T-cell (primary cell): Measurements from ENCODE around the gene SEMA6C. TPM values are rescaled to one million over a fixed set of nuclear protein-coding genes. Genes with fewer than 3 reads are reported as not detected.

Experiments used
- ATAC-seq, 4 experiments: fragments of 200-7000 bp in 3 of 4; fragments of 150-1000 bp in 1 of 4; cut with Tn5 transposase; replicated peaks in 1 of 4; 1 replicate in 3 of 4; 2 replicates in 1 of 4; pipeline ENCODE4 v1.10.0; 2021; ENCODE audit warnings: moderate library complexity in 3 of 4, mild to moderate bottlenecking in 2 of 4, moderate number of reproducible peaks in 1 of 4
- CTCF ChIA-PET, 2 donors: fragments of 300-600 bp; sonication (Branson Sonifier 250); formaldehyde crosslinking; loops; one replicate each; lab custom pipeline; 2022; ENCODE audit warnings: antibody characterized with exemption in 2 of 2; lab: Charles Lee
- POLR2A ChIA-PET, 2 donors: fragments of 300-600 bp; sonication (Branson Sonifier 250); formaldehyde crosslinking; loops; one replicate each; lab custom pipeline; 2022; ENCODE audit warnings: antibody characterized with exemption in 2 of 2; lab: Charles Lee
- DNase-seq, 35 experiments: peaks; one replicate each; pipeline versions ENCODE4 v3.0.0 to v3.0.0-alpha.2; 2013 to 2023
- H3K27ac ChIP-seq: one replicate; pipeline ENCODE4 v1.5.1; 2013; ENCODE audit warnings: low read length
- H3K27me3 ChIP-seq, 2 experiments: replicated peaks in 1 of 2; 1 replicate in 1 of 2; 2 replicates in 1 of 2; pipeline versions ENCODE4 v1.6.1 to v1.7.0; 2013; ENCODE audit warnings: low read length in 1 of 2, mixed read lengths in 1 of 2; ENCODE audit not compliant: control insufficient read depth in 2 of 2, insufficient read depth in 2 of 2; ENCODE audit errors: extremely low read depth in 1 of 2
- H3K36me3 ChIP-seq, 2 donors: 1 replicate in 1 of 2; 2 replicates in 1 of 2; pipeline versions ENCODE4 v1.6.1 to v1.7.0; 2013; ENCODE audit warnings: low read length in 1 of 2; ENCODE audit not compliant: control insufficient read depth in 2 of 2, insufficient read depth in 1 of 2; ENCODE audit errors: extremely low read depth in 1 of 2
- H3K4me1 ChIP-seq, 2 experiments: 1 replicate in 1 of 2; 2 replicates in 1 of 2; pipeline versions ENCODE4 v1.6.1 to v1.7.0; 2013; ENCODE audit warnings: low read length in 2 of 2, mixed read lengths in 1 of 2; ENCODE audit not compliant: insufficient read depth in 2 of 2, control insufficient read depth in 1 of 2; ENCODE audit errors: extremely low read depth in 1 of 2
- H3K4me3 ChIP-seq, 2 donors: 1 replicate in 1 of 2; 2 replicates in 1 of 2; pipeline versions ENCODE4 v1.5.1 to v1.7.0; 2013; ENCODE audit warnings: mild to moderate bottlenecking in 2 of 2, low read length in 1 of 2, moderate library complexity in 1 of 2; ENCODE audit not compliant: control insufficient read depth in 1 of 2; ENCODE audit errors: extremely low read depth in 1 of 2
- H3K9me3 ChIP-seq: 2 replicates; pipeline ENCODE4 v1.7.0; 2013
- H3K27ac Mint-ChIP-seq, 2 donors: one replicate each; pipeline ENCODE4 v1.8.0; 2020 to 2021; ENCODE audit warnings: mild to moderate bottlenecking in 2 of 2, mixed read lengths in 2 of 2
- H3K27me3 Mint-ChIP-seq, 2 donors: one replicate each; pipeline ENCODE4 v1.8.0; 2021 to 2022; ENCODE audit warnings: mixed read lengths in 2 of 2
- H3K36me3 Mint-ChIP-seq: one replicate; pipeline ENCODE4 v1.8.0; 2021; ENCODE audit warnings: mixed read lengths
- H3K4me1 Mint-ChIP-seq, 3 donors: one replicate each; pipeline ENCODE4 v1.8.0; 2020 to 2022; ENCODE audit warnings: mixed read lengths in 3 of 3, mild to moderate bottlenecking in 1 of 3
- H3K4me3 Mint-ChIP-seq, 3 donors: one replicate each; pipeline ENCODE4 v1.8.0; 2020 to 2022; ENCODE audit warnings: mild to moderate bottlenecking in 3 of 3, mixed read lengths in 3 of 3, moderate library complexity in 3 of 3
- H3K9me3 Mint-ChIP-seq, 3 donors: one replicate each; pipeline ENCODE4 v1.8.0; 2020 to 2022; ENCODE audit warnings: mixed read lengths in 3 of 3
- WGBS: methylation state at CpG from one replicate; pipeline ENCODE4 v1.1.5; 2013; ENCODE audit warnings: missing lambda C conversion rate; ENCODE audit not compliant: insufficient coverage; 5-methylcytosine and 5-hydroxymethylcytosine counted together
- total RNA-seq, 35 experiments: library from RNA in 6 of 35; stranded (reverse) in 6 of 35; fragments of 120-200 nt in 1 of 35; gene quantifications; one replicate each; pipeline versions ENCODE4 v1.2.1 to v1.2.4 and lab custom pipeline; 2013 to 2026

The SEMA6C gene
- total RNA-seq, 5 donors from 2014 or later (not counting 1 experiment from before 2014, with no cell fraction given) = 2.5 to 11.5 (median 8.5) TPM

GRCh38 chr1:151158326-151158725 is 11.9 kb upstream of the SEMA6C start:
- Mint-ChIP-seq H3K4me1 (peaks cover 59 to 77% (median 71%) of the 10 kb centered on the region in 3 donors), H3K27ac (peak overlapping the region; percentile 97 to 100), H3K4me3 (peak overlapping the region; percentile 99 to 100 (median 100)), H3K36me3 (peaks cover 27% of the 10 kb centered on the region), H3K9me3 (no peaks in the 10 kb centered on the region), H3K27me3 (no peaks in the 10 kb centered on the region)
- DNase-seq (peak in 1 of 35 experiments; percentile 9), ATAC-seq (no peak)
- Histone ChIP-seq H3K36me3 (peaks cover 0 to 37% of the 10 kb centered on the region in 2 donors), H3K27me3 (no peaks in the 10 kb centered on the region), H3K9me3 (no peaks in the 10 kb centered on the region), H3K27ac (peak overlapping the region; percentile 48), H3K4me3 (peak overlapping the region; percentile 7 to 89), H3K4me1 (peaks cover 39 to 53% of the 10 kb centered on the region in 2 experiments)
- ChIA-PET CTCF (interaction anchor here (0.6 to 5.1 kb wide), 4 partner anchors 15 to 134 kb away, joined by 3 to 144 read pairs (median 16); no protein-coding TSS in a partner anchor), POLR2A (interaction anchor here in 1 of 2 donors (0.7 kb wide), 1 partner anchor 391 kb away, joined by 7 read pairs; no protein-coding TSS in a partner anchor)
- 38% methylated on average over 1 of the region's 5 CpGs for WGBS

GRCh38 chr1:151157067-151157531 is 10.7 kb upstream of the SEMA6C start:
- 4% methylated on average over 5 of the region's 6 CpGs for WGBS
- H3K4me1 ChIP-seq = peaks cover 39 to 53% of the 10 kb centered on the region in 2 experiments
- Mint-ChIP-seq H3K27ac (peak overlapping the region; percentile 97 to 100), H3K4me1 (peaks cover 50 to 66% (median 63%) of the 10 kb centered on the region in 3 donors), H3K27me3 (no peaks in the 10 kb centered on the region), H3K9me3 (no peaks in the 10 kb centered on the region), H3K36me3 (peaks cover 27% of the 10 kb centered on the region), H3K4me3 (peak overlapping the region; percentile 99 to 100 (median 100))
- peak; percentile 58 to 78 (median 72) for ATAC-seq
- no peaks in the 10 kb centered on the region for H3K9me3 ChIP-seq
- H3K27ac ChIP-seq = peak overlapping the region; percentile 68
- H3K27me3 ChIP-seq = no peaks in the 10 kb centered on the region
- peak in 34 of 35 experiments; percentile 28 to 74 (median 50) for DNase-seq
- ChIA-PET CTCF (interaction anchor here (0.5 to 5.1 kb wide), 15 partner anchors 9 to 241 kb away, joined by 3 to 144 read pairs (median 5); partner anchors contain the start of genes GABPB2 (in 1 of the 2), LYSMD1 (in 1 of the 2), MINDY1 (in 1 of the 2) and PSMD4 (in 1 of the 2)), POLR2A (interaction anchor here in 1 of 2 donors (0.6 kb wide), 1 partner anchor 734 kb away, joined by 3 read pairs; no protein-coding TSS in a partner anchor)
- H3K4me3 ChIP-seq = peak overlapping the region; percentile 89 to 97
- peaks cover 0 to 27% of the 10 kb centered on the region in 2 donors for H3K36me3 ChIP-seq

GRCh38 chr1:151156515-151156819 is 10.0 kb upstream of the SEMA6C start, which contains the start of gene TNFAIP8L2:
Gene TNFAIP8L2 (plus strand): TSS chr1:151156649. CDS start chr1:151158698, 2,049 bp downstream.
- CTCF ChIA-PET = interaction anchor here (0.5 to 5.1 kb wide), 16 partner anchors 10 to 240 kb away, joined by 3 to 144 read pairs (median 4); partner anchors contain the start of genes GABPB2 (in 1 of the 2), LYSMD1 (in 1 of the 2), MINDY1 (in 1 of the 2) and PSMD4 (in 1 of the 2)

GRCh38 chr1:151147665-151148064 is 1.2 kb upstream of the SEMA6C start:
- H3K4me3 ChIP-seq = no peak overlapping the region
- no peak for DNase-seq
- H3K4me1 ChIP-seq = peaks cover 0 to 23% of the 10 kb centered on the region in 2 experiments
- ChIA-PET POLR2A (no interaction called here), CTCF (interaction anchor here in 1 of 2 donors (1.2 to 1.9 kb wide), 2 partner anchors 48 to 123 kb away, joined by 4 to 5 read pairs; no protein-coding TSS in a partner anchor)
- WGBS = no CpG with 5 or more reads among the region's 2 CpGs
- no peaks in the 10 kb centered on the region for H3K9me3 ChIP-seq
- H3K9me3 Mint-ChIP-seq = no peaks in the 10 kb centered on the region
- H3K27ac Mint-ChIP-seq = no peak overlapping the region
- no peaks in the 10 kb centered on the region for H3K36me3 ChIP-seq
- H3K27me3 ChIP-seq = peaks cover 0 to 11% of the 10 kb centered on the region in 2 experiments
- peaks cover 14 to 17% (median 16%) of the 10 kb centered on the region in 3 donors for H3K4me1 Mint-ChIP-seq
- no peak overlapping the region for H3K27ac ChIP-seq
- ATAC-seq = no peak
- no peaks in the 10 kb centered on the region for H3K36me3 Mint-ChIP-seq
- peak overlapping the region; percentile 86 to 95 (median 94) for H3K4me3 Mint-ChIP-seq
- H3K27me3 Mint-ChIP-seq = no peaks in the 10 kb centered on the region

More at GRCh38 chr1:151156515-151156819, 10.0 kb upstream of the SEMA6C start, which contains the start of gene TNFAIP8L2:
- Mint-ChIP-seq H3K4me3 (peak within 1 kb of the TSS; percentile 99 to 100 (median 100)), H3K4me1 (peaks cover 44 to 60% (median 57%) of the 10 kb centered on the region in 3 donors), H3K9me3 (no peaks in the 10 kb centered on the region), H3K36me3 (peaks cover 20% of the 10 kb centered on the region), H3K27ac (peak within 1 kb of the TSS; percentile 97 to 100), H3K27me3 (no peaks in the 10 kb centered on the region)
- ATAC-seq (peak; percentile 81 to 88 (median 85)), DNase-seq (peak; percentile 37 to 82 (median 67))
- Histone ChIP-seq H3K27ac (peak within 1 kb of the TSS; percentile 68), H3K36me3 (peaks cover 0 to 23% of the 10 kb centered on the region in 2 donors), H3K4me1 (peaks cover 35 to 49% of the 10 kb centered on the region in 2 experiments), H3K27me3 (no peaks in the 10 kb centered on the region), H3K4me3 (peak within 1 kb of the TSS; percentile 89 to 97), H3K9me3 (no peaks in the 10 kb centered on the region)
- WGBS = 0% methylated on average over 4 of the region's 4 CpGs
- POLR2A ChIA-PET = interaction anchor here in 1 of 2 donors (0.5 to 0.6 kb wide), 2 partner anchors 36 to 125 kb away, joined by 3 to 4 read pairs; partner anchors contain the start of gene ZNF687

GRCh38 chr1:151147132-151147503 is 687 bp upstream of the SEMA6C start:
- Mint-ChIP-seq H3K9me3 (no peaks in the 10 kb centered on the region), H3K4me1 (peaks cover 14 to 17% (median 16%) of the 10 kb centered on the region in 3 donors), H3K4me3 (peak overlapping the region; percentile 86 to 95 (median 94)), H3K36me3 (no peaks in the 10 kb centered on the region), H3K27ac (peak overlapping the region; percentile 81 to 91), H3K27me3 (no peaks in the 10 kb centered on the region)
- DNase-seq = no peak
- Histone ChIP-seq H3K27me3 (peaks cover 0 to 11% of the 10 kb centered on the region in 2 experiments), H3K4me1 (peaks cover 0 to 23% of the 10 kb centered on the region in 2 experiments), H3K4me3 (peak overlapping the region; percentile 75 to 80), H3K27ac (no peak overlapping the region), H3K9me3 (no peaks in the 10 kb centered on the region), H3K36me3 (no peaks in the 10 kb centered on the region)
- 0% methylated on average over 1 of the region's 7 CpGs for WGBS
- ATAC-seq = peak in 2 of 4 experiments; percentile 1 to 3
- ChIA-PET CTCF (interaction anchor here in 1 of 2 donors (0.7 to 1.9 kb wide), 3 partner anchors 10 to 49 kb away, joined by 3 to 5 read pairs (median 4); partner anchors contain the start of gene TNFAIP8L2), POLR2A (interaction anchor here in 1 of 2 donors (0.6 kb wide), 1 partner anchor 568 kb away, joined by 3 read pairs; the partner anchor contains the start of gene MCL1)

GRCh38 chr1:151146072-151146411 is 389 bp downstream of the SEMA6C start:
- no peaks in the 10 kb centered on the region for H3K36me3 Mint-ChIP-seq
- no peaks in the 10 kb centered on the region for H3K9me3 Mint-ChIP-seq
- H3K4me1 Mint-ChIP-seq = peaks cover 14 to 17% (median 16%) of the 10 kb centered on the region in 3 donors

More at GRCh38 chr1:151146072-151146411, 389 bp downstream of the SEMA6C start:
- POLR2A ChIA-PET = no interaction called here
- no peaks in the 10 kb centered on the region for H3K36me3 ChIP-seq
- CTCF ChIA-PET = interaction anchor here in 1 of 2 donors (1.5 kb wide), 1 partner anchor 11 kb away, joined by 3 read pairs; the partner anchor contains the start of gene TNFAIP8L2
- no peak for DNase-seq
- peaks cover 0 to 23% of the 10 kb centered on the region in 2 experiments for H3K4me1 ChIP-seq
- no peak overlapping the region for H3K27ac Mint-ChIP-seq
- no peaks in the 10 kb centered on the region for H3K9me3 ChIP-seq
- no peak overlapping the region for H3K27ac ChIP-seq
- peak in 3 of 4 experiments; percentile 0 to 8 (median 6) for ATAC-seq
- peak overlapping the region; percentile 75 to 80 for H3K4me3 ChIP-seq
- 5% methylated on average over 26 of the region's 26 CpGs for WGBS
- H3K27me3 ChIP-seq = peaks cover 0 to 11% of the 10 kb centered on the region in 2 experiments
- H3K27me3 Mint-ChIP-seq = no peaks in the 10 kb centered on the region
- H3K4me3 Mint-ChIP-seq = peak overlapping the region; percentile 86 to 95 (median 94)
